ENCODE results near the gene KIF16B. TPM values are rescaled to one million over a fixed set of nuclear protein-coding genes. Genes with fewer than 3 reads are reported as not detected.
A peak's percentile ranks its signal among the peaks of the same experiment; 100 is the strongest.

The KIF16B gene
- total and polyA plus RNA-seq, 2 experiments from 2014 or later: 8.2 to 26.5 TPM

DNA sequence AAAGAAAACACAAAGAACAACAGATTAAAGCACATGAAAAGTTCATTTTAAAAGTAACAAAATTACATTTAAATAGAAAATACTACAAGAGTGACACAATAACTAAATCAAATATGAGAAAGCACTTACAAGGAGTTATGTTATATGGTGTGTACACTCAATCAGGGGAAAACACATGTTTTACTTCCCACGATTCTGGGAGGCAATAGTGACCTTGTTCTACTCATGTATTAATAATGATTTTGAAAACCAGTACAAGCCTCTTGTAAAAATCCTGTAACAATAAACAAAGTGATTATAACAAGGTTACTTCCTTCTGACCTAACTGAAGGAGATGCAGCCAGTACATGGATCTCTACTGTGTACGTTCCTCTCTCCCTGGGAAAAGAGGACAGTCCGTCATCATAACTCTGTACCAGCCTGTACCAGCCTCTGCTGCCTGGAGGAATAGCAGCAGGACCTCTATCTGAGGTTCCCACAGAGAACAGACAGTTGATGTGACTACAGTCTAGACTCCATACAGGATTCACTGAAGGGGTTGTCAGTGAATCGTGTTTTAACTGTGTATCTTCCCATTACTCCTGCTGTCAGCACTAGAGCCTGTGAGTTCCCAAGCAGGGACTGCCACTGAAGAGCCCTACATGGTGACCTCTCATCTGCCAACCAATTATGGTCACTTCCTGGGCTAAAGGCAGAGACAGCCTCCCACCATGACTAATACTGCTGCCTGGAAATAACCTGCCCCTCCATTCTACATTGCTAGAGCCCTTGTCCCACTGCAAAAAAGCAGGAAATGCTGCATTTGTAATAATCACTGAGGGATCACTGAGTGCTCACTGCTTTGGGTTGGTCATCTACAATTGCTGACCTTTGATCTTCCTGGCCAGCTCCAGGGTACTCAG is 149.7 kb downstream of the KIF16B start:
- Histone ChIP-seq H3K27ac (no peak overlapping the region), H3K36me3 (no peaks in the 10 kb centered on the region), H3K9me3 (ENCODE audit: low read depth) (no peaks in the 10 kb centered on the region), H3K4me1 (ENCODE audit: low read depth) (no peaks in the 10 kb centered on the region), H3K27me3 (no peaks in the 10 kb centered on the region), H3K4me3 (no peak overlapping the region)
- DNase-seq (ENCODE audit: low read depth in 1 of 2, low spot score in 1 of 2): no peak
- TF ChIP-seq, protein P1, sequence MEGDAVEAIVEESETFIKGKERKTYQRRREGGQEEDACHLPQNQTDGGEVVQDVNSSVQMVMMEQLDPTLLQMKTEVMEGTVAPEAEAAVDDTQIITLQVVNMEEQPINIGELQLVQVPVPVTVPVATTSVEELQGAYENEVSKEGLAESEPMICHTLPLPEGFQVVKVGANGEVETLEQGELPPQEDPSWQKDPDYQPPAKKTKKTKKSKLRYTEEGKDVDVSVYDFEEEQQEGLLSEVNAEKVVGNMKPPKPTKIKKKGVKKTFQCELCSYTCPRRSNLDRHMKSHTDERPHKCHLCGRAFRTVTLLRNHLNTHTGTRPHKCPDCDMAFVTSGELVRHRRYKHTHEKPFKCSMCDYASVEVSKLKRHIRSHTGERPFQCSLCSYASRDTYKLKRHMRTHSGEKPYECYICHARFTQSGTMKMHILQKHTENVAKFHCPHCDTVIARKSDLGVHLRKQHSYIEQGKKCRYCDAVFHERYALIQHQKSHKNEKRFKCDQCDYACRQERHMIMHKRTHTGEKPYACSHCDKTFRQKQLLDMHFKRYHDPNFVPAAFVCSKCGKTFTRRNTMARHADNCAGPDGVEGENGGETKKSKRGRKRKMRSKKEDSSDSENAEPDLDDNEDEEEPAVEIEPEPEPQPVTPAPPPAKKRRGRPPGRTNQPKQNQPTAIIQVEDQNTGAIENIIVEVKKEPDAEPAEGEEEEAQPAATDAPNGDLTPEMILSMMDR (IDR thresholded peaks at IDR 0.05; ENCODE audit: low read depth, low read length): no peak

DNA sequence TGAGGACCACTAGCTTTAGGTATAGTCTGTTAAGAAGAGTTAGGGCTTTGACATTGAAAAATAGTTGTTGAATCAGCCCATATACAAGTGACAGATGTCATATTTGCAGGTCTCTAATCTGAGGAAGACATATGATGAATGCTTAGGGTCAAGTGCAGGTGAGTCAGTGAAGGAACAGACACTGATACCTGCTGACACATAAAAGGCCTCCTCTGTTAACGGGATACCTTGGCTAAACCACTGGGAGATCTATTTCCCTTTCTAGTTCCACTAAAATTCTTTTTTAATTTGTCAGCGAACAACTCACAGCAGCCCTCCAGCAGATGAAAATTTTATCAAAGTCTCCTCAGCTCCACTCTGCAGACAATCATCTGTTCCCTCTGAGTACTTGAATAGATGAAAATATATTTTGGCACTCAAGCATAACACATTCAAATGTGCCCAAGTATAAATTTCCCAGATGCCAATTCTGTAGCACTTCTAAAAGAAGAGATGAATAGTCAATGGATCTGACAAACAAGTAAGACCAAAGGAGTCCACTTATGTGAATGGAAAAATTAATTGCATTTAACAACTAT is 154.0 kb downstream of the KIF16B start:
- Histone ChIP-seq H3K4me3 (no peak overlapping the region), H3K27me3 (no peaks in the 10 kb centered on the region), H3K36me3 (no peaks in the 10 kb centered on the region), H3K4me1 (ENCODE audit: low read depth) (no peaks in the 10 kb centered on the region), H3K9me3 (ENCODE audit: low read depth) (no peaks in the 10 kb centered on the region), H3K27ac (no peak overlapping the region)
- TF ChIP-seq, protein P1 (IDR thresholded peaks at IDR 0.05; ENCODE audit: low read depth, low read length): no peak
- no peak for DNase-seq (ENCODE audit: low read depth in 1 of 2, low spot score in 1 of 2)

DNA sequence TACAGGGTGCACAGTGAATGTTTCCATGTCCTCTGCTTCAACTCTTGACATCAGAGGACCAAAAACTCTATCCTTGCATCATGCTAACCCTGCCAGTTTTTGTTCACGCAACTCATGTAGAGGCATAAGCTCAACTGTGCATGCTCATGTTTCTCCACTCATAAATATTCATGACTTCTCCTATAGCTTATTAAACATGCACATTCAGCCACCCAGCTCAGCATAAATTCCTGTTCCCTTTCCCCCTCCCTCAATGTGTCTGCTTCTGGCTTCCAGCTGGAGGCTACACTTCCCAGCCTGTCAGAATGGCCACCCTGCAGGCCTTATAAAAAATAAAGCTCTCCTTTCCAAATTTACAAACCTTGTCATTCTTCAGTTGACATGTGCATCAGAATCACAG is 154.6 kb downstream of the KIF16B start:
- TF ChIP-seq, protein P1 (IDR thresholded peaks at IDR 0.05; ENCODE audit: low read depth, low read length): no peak
- Histone ChIP-seq H3K4me3 (no peak overlapping the region), H3K27ac (no peak overlapping the region), H3K9me3 (ENCODE audit: low read depth) (no peaks in the 10 kb centered on the region), H3K36me3 (no peaks in the 10 kb centered on the region), H3K4me1 (ENCODE audit: low read depth) (no peaks in the 10 kb centered on the region), H3K27me3 (no peaks in the 10 kb centered on the region)
- DNase-seq (ENCODE audit: low read depth in 1 of 2, low spot score in 1 of 2): no peak

DNA sequence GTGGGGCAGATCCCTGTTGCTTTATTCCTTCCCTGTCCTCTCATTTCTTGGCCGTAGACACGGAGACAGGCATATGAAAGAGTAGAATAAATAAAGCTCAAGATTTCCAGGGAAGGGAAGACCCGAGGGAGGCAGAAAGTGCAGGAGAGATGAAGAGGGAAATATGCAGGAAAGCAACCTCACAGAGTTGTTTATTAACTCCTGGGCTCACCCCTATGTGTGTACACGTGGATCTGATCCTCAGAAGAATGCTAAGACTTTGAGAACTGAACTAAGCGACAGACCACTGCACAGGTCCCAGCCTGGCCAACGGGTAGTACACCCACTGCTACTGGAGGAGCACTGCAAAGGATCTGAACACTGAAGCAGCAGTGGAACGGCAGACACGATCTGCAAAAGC is 156.2 kb downstream of the KIF16B start:
- DNase-seq (ENCODE audit: low read depth in 1 of 2, low spot score in 1 of 2): no peak
- H3K4me1 ChIP-seq (ENCODE audit: low read depth): no peaks in the 10 kb centered on the region
- TF ChIP-seq, protein P1 (IDR thresholded peaks at IDR 0.05; ENCODE audit: low read depth, low read length): no peak
- no peaks in the 10 kb centered on the region for H3K36me3 ChIP-seq
- H3K27ac ChIP-seq: no peak overlapping the region
- no peaks in the 10 kb centered on the region for H3K27me3 ChIP-seq
- no peak overlapping the region for H3K4me3 ChIP-seq
- no peaks in the 10 kb centered on the region for H3K9me3 ChIP-seq (ENCODE audit: low read depth)

DNA sequence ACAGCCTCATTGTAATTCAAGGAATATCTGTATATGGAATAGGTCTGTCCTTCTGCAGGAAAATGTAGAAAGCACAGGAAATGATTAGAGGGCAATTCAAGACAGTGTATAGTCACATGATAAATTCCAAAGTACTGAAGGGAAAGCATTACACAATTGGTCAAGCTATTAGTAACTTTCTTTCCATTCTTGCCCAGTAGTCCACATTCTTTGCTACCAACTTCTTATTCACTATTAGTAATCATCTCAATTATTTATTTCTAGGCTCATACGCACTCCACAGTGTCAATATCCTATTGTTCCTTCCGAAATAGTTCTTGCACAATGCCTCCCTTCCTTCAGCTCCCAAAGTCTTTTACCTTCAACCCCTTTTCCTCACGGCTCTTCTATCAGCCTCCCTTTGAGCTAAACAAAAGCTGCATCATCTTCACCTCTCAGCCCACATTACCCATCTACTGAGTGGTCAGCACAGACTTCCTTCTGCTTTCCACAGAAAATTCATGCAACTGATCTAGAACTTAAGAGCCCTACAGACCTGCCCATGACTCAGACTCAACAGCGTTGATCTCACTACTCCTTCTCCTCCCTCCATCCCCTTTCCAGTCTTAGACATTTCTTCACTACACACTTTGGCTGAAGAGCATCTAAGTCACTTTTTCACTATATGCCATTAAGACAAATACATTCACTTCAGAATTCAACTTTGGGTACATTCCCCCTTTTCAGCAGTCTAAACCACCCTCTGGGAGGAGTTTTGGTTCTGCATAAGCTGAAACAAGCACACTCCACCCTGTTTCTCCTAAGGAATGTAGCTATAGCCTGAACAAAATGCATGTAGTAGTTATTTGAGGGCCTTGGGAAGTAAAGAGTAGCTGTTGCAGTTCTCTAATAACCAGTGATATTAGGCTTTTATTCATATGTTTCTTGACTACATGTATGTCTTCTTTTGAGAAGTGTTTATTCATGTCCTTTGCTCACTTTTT is 157.9 kb downstream of the KIF16B start:
- no peaks in the 10 kb centered on the region for H3K36me3 ChIP-seq
- no peak overlapping the region for H3K4me3 ChIP-seq
- H3K27ac ChIP-seq: no peak overlapping the region
- no peaks in the 10 kb centered on the region for H3K9me3 ChIP-seq (ENCODE audit: low read depth)
- TF ChIP-seq, protein P1 (IDR thresholded peaks at IDR 0.05; ENCODE audit: low read depth, low read length): no peak
- no peaks in the 10 kb centered on the region for H3K27me3 ChIP-seq
- no peaks in the 10 kb centered on the region for H3K4me1 ChIP-seq (ENCODE audit: low read depth)
- DNase-seq (ENCODE audit: low read depth in 1 of 2, low spot score in 1 of 2): peak in 1 of 2 donors; percentile 38
